ENCODE measurements around the gene BAG5. TPM values are rescaled to one million over a fixed set of nuclear protein-coding genes. Genes with fewer than 3 reads are reported as not detected.

BAG5 gene
- total RNA-seq, 1 experiment from 2014 or later = 27.0 TPM

DNA sequence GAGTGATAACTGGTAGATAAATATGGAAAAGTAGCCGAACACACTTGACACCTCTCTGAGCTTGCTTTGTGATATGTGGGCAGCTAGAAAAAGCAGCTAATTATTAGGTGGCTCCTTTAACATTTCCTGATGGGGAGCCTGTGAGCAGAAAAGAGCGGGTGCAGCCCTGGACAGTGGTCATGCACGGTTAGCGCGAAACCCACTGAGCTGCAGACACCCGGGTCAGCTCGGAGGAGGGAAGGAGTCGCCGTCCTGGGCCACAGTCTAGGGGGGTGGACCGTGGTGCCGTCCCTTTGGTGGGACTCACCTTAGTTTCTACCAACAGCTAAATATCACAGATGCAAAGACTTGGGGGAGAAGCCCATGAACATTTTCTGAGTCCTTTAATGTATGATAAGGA lies 7.0 kb upstream of the BAG5 start:
- ChIA-PET CTCF (interaction anchor here (1.1 kb wide), 1 partner anchor 508 kb away, joined by 4 read pairs; no protein-coding TSS in a partner anchor), RAD21 (ENCODE audit: low non-redundant PET in 1 of 2, low total read pairs in 2 of 2, uncharacterized antibody in 2 of 2, unreplicated experiment in 2 of 2) (no interaction called here), POLR2A (no interaction called here)
- intact Hi-C loops (cut with micrococcal nuclease) = no loop called here
- Histone ChIP-seq H3K4me1 (ENCODE audit: control insufficient read depth in 1 of 2, insufficient read depth in 2 of 2, low read length in 2 of 2) (peaks cover under 1 to 5% of the 10 kb centered on the region in 2 experiments; a peak in 1 of 4 replicates), H3K4me3 (replicated peaks in 1 of 2; ENCODE audit: low read depth in 1 of 2, low read length in 2 of 2) (no peak overlapping the region), H3K36me3 (ENCODE audit: control insufficient read depth in 1 of 2, insufficient read depth in 2 of 2, low read length in 2 of 2) (peaks cover 0 to 3% of the 10 kb centered on the region in 2 experiments; a peak in 1 of 4 replicates), H2AFZ (ENCODE audit: low read depth, low read length, poor library complexity, severe bottlenecking) (no peak overlapping the region), H3K79me2 (ENCODE audit: insufficient read depth, low read length) (peaks cover 49% of the 10 kb centered on the region), H3K9me2 (ENCODE audit: insufficient read depth) (no peaks in the 10 kb centered on the region), H3K27me3 (ENCODE audit: insufficient read depth, low read length) (no peaks in the 10 kb centered on the region), H3K9me3 (ENCODE audit: control insufficient read depth in 1 of 2, insufficient read depth in 1 of 2, low read depth in 1 of 2, low read length in 2 of 2) (no peaks in the 10 kb centered on the region), H4K20me1 (ENCODE audit: insufficient read depth) (no peaks in the 10 kb centered on the region), H3K27ac (ENCODE audit: low read depth, low read length) (no peak overlapping the region), H3K4me2 (ENCODE audit: low read length) (no peak overlapping the region), H3K9ac (ENCODE audit: low read length) (no peak overlapping the region)
- ATAC-seq (no peak), DNase-seq (ENCODE audit: low read depth, low spot score) (no peak)
- TF ChIP-seq, protein P1, sequence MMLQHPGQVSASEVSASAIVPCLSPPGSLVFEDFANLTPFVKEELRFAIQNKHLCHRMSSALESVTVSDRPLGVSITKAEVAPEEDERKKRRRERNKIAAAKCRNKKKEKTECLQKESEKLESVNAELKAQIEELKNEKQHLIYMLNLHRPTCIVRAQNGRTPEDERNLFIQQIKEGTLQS (IDR thresholded peaks at IDR 0.05) = no peak
- TF ChIP-seq, protein P2, sequence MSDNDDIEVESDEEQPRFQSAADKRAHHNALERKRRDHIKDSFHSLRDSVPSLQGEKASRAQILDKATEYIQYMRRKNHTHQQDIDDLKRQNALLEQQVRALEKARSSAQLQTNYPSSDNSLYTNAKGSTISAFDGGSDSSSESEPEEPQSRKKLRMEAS (IDR thresholded peaks at IDR 0.05) = no peak
- no peak for TF ChIP-seq SRF (IDR thresholded peaks at IDR 0.05; ENCODE audit: low read depth)
- TF ChIP-seq, protein P3, sequence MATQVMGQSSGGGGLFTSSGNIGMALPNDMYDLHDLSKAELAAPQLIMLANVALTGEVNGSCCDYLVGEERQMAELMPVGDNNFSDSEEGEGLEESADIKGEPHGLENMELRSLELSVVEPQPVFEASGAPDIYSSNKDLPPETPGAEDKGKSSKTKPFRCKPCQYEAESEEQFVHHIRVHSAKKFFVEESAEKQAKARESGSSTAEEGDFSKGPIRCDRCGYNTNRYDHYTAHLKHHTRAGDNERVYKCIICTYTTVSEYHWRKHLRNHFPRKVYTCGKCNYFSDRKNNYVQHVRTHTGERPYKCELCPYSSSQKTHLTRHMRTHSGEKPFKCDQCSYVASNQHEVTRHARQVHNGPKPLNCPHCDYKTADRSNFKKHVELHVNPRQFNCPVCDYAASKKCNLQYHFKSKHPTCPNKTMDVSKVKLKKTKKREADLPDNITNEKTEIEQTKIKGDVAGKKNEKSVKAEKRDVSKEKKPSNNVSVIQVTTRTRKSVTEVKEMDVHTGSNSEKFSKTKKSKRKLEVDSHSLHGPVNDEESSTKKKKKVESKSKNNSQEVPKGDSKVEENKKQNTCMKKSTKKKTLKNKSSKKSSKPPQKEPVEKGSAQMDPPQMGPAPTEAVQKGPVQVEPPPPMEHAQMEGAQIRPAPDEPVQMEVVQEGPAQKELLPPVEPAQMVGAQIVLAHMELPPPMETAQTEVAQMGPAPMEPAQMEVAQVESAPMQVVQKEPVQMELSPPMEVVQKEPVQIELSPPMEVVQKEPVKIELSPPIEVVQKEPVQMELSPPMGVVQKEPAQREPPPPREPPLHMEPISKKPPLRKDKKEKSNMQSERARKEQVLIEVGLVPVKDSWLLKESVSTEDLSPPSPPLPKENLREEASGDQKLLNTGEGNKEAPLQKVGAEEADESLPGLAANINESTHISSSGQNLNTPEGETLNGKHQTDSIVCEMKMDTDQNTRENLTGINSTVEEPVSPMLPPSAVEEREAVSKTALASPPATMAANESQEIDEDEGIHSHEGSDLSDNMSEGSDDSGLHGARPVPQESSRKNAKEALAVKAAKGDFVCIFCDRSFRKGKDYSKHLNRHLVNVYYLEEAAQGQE (IDR thresholded peaks at IDR 0.05; ENCODE audit: low read depth) = no peak
- TF ChIP-seq, protein P4, sequence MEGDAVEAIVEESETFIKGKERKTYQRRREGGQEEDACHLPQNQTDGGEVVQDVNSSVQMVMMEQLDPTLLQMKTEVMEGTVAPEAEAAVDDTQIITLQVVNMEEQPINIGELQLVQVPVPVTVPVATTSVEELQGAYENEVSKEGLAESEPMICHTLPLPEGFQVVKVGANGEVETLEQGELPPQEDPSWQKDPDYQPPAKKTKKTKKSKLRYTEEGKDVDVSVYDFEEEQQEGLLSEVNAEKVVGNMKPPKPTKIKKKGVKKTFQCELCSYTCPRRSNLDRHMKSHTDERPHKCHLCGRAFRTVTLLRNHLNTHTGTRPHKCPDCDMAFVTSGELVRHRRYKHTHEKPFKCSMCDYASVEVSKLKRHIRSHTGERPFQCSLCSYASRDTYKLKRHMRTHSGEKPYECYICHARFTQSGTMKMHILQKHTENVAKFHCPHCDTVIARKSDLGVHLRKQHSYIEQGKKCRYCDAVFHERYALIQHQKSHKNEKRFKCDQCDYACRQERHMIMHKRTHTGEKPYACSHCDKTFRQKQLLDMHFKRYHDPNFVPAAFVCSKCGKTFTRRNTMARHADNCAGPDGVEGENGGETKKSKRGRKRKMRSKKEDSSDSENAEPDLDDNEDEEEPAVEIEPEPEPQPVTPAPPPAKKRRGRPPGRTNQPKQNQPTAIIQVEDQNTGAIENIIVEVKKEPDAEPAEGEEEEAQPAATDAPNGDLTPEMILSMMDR (IDR thresholded peaks at IDR 0.05 in 2 of 3, conservative IDR thresholded peaks at IDR 0.05 in 1 of 3; ENCODE audit: borderline replicate concordance in 1 of 3, insufficient read depth in 1 of 3, low read depth in 2 of 3, low read length in 2 of 3) = no peak
- TF ChIP-seq SIN3A (IDR thresholded peaks at IDR 0.05; ENCODE audit: low read depth) = no peak
- no peak for TF ChIP-seq POLR2A (IDR thresholded peaks at IDR 0.05; ENCODE audit: borderline replicate concordance, extremely low read depth, insufficient read depth, insufficient read length)
- no peak for TF ChIP-seq YY1 (IDR thresholded peaks at IDR 0.05; ENCODE audit: extremely low read depth, insufficient replicate concordance, low read depth, low read length)
- no peak for TF ChIP-seq RAD21 (IDR thresholded peaks at IDR 0.05; ENCODE audit: low read depth)
- no peak for TF ChIP-seq FOSL1 (IDR thresholded peaks at IDR 0.05; ENCODE audit: low read depth)
- TF ChIP-seq, protein P5, sequence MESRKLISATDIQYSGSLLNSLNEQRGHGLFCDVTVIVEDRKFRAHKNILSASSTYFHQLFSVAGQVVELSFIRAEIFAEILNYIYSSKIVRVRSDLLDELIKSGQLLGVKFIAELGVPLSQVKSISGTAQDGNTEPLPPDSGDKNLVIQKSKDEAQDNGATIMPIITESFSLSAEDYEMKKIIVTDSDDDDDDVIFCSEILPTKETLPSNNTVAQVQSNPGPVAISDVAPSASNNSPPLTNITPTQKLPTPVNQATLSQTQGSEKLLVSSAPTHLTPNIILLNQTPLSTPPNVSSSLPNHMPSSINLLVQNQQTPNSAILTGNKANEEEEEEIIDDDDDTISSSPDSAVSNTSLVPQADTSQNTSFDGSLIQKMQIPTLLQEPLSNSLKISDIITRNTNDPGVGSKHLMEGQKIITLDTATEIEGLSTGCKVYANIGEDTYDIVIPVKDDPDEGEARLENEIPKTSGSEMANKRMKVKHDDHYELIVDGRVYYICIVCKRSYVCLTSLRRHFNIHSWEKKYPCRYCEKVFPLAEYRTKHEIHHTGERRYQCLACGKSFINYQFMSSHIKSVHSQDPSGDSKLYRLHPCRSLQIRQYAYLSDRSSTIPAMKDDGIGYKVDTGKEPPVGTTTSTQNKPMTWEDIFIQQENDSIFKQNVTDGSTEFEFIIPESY (IDR thresholded peaks at IDR 0.05; ENCODE audit: extremely low read depth, insufficient replicate concordance, low read length) = no peak
- TF ChIP-seq TCF7L2 (IDR thresholded peaks at IDR 0.05; ENCODE audit: borderline replicate concordance, extremely low read depth, insufficient read depth, insufficient read length) = no peak
- TF ChIP-seq SP1 (IDR thresholded peaks at IDR 0.05; ENCODE audit: low read depth) = no peak
- TF ChIP-seq EZH2phosphoT487 (IDR thresholded peaks at IDR 0.05; ENCODE audit: borderline replicate concordance) = no peak
- TF ChIP-seq CBX3 (IDR thresholded peaks at IDR 0.05; ENCODE audit: low read depth) = no peak
- no TSS peak for BruUV-seq (replicated peaks)
